DND-41 (cell line): ENCODE data around the gene PARP6.

Source experiments
- EZH2 ChIP-seq: IDR thresholded peaks from 3 replicates; pipeline ENCODE4 v1.6.1; 2012; ENCODE audit warnings: borderline replicate concordance, low read depth, mild to moderate bottlenecking, moderate library complexity, low read length, inconsistent platforms; ENCODE audit not compliant: severe bottlenecking
- TF ChIP-seq, protein P1 (sequence below): IDR thresholded peaks from 2 replicates; pipeline ENCODE4 v1.5.1; 2012; ENCODE audit warnings: borderline replicate concordance, low read length, moderate library complexity, mild to moderate bottlenecking; ENCODE audit not compliant: poor library complexity, severe bottlenecking; ENCODE audit errors: extremely low read depth

DNA sequence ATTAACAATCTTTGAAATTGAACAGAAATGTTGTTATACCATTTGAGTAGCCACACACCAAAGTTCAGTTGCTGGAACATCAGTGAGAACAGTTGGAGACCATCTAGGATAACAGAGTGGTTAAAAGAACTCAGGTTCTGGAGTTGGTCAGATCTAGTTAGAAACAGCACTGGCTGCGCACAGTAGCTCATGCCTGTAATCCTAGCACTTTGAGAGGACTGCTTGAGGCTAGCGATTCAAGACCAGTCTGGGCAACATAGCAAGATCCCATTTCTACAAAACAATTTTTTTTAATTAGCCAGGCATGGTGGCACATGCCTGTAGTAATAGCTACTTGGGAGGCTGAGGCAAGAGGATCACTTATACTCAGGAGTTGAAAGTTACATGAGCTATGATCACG, 33.8 kb downstream of the PARP6 start:
- TF ChIP-seq, protein P1, sequence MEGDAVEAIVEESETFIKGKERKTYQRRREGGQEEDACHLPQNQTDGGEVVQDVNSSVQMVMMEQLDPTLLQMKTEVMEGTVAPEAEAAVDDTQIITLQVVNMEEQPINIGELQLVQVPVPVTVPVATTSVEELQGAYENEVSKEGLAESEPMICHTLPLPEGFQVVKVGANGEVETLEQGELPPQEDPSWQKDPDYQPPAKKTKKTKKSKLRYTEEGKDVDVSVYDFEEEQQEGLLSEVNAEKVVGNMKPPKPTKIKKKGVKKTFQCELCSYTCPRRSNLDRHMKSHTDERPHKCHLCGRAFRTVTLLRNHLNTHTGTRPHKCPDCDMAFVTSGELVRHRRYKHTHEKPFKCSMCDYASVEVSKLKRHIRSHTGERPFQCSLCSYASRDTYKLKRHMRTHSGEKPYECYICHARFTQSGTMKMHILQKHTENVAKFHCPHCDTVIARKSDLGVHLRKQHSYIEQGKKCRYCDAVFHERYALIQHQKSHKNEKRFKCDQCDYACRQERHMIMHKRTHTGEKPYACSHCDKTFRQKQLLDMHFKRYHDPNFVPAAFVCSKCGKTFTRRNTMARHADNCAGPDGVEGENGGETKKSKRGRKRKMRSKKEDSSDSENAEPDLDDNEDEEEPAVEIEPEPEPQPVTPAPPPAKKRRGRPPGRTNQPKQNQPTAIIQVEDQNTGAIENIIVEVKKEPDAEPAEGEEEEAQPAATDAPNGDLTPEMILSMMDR = no peak
- TF ChIP-seq EZH2 = no peak
